Ascending aorta (tissue), 2 donors: ENCODE measurements around the gene ADAM22. TPM values are rescaled to one million over a fixed set of nuclear protein-coding genes. Genes with fewer than 3 reads are reported as not detected.
A peak's percentile ranks its signal among the peaks of the same experiment; 100 is the strongest.
"Not testable (repeated sequence)": the region's sequence is repeated elsewhere in the genome, so short reads cannot be mapped to it uniquely, and the experiment has no call there.

Source experiments
- DNase-seq, 2 donors: peaks; one replicate each; pipeline ENCODE4 v3.0.0-alpha.2; 2019; ENCODE audit warnings: low spot score in 2 of 2
- H3K27ac ChIP-seq, 2 donors: fragments of 200-600 bp; sonication (generic); one replicate each; pipeline ENCODE4 v1.5.1; 2016 to 2017; ENCODE audit warnings: mild to moderate bottlenecking in 1 of 2
- H3K27me3 ChIP-seq: fragments of 200-600 bp; sonication (generic); one replicate; pipeline ENCODE4 v1.5.1; 2017
- H3K36me3 ChIP-seq, 2 donors: fragments of 200-600 bp; sonication (generic); one replicate each; pipeline ENCODE4 v1.5.1; 2016
- H3K4me1 ChIP-seq, 2 donors: fragments of 200-600 bp; sonication (generic); one replicate each; pipeline ENCODE4 v1.5.1; 2016 to 2017; ENCODE audit warnings: mild to moderate bottlenecking in 1 of 2
- H3K4me3 ChIP-seq, 2 donors: fragments of 200-600 bp; sonication (generic); one replicate each; pipeline ENCODE4 v1.5.1; 2016 to 2017; ENCODE audit warnings: mild to moderate bottlenecking in 1 of 2
- H3K9me3 ChIP-seq, 2 donors: fragments of 200-600 bp; sonication (generic); one replicate each; pipeline ENCODE4 v1.5.1; 2016
- intact Hi-C: fragments of 100-400 bp; cut with DNase I; formaldehyde crosslinking; loops from one replicate; pipeline ENCODE4 v1.15.1; 2023
- total RNA-seq: library from RNA; depleted of rRNA; stranded (reverse); fragments of >200 nt; gene quantifications from one replicate; pipeline ENCODE4 v1.1.0, GENCODE V29; 2016
- TF ChIP-seq, protein P1 (sequence below), 3 experiments: fragments of 200-600 bp in 2 of 3; fragments of 450-650 bp in 1 of 3; sonication (generic) in 2 of 3; IDR thresholded peaks; one replicate each; pipeline ENCODE4 v1.5.1; 2016 to 2019; ENCODE audit warnings: antibody characterized with exemption in 3 of 3, mild to moderate bottlenecking in 1 of 3, moderate library complexity in 1 of 3

ADAM22 gene
- total RNA-seq, 1 donor from 2014 or later, result 0.85 TPM

GRCh38 chr7:87933605-87933952 lies 472 bp upstream of the ADAM22 start:
- no peak for DNase-seq

GRCh38 chr7:87934699-87935383 lies 790 bp downstream of the ADAM22 start:
- no peak overlapping the region for H3K27ac ChIP-seq

More at GRCh38 chr7:87933605-87933952, 472 bp upstream of the ADAM22 start:
- TF ChIP-seq, protein P1, sequence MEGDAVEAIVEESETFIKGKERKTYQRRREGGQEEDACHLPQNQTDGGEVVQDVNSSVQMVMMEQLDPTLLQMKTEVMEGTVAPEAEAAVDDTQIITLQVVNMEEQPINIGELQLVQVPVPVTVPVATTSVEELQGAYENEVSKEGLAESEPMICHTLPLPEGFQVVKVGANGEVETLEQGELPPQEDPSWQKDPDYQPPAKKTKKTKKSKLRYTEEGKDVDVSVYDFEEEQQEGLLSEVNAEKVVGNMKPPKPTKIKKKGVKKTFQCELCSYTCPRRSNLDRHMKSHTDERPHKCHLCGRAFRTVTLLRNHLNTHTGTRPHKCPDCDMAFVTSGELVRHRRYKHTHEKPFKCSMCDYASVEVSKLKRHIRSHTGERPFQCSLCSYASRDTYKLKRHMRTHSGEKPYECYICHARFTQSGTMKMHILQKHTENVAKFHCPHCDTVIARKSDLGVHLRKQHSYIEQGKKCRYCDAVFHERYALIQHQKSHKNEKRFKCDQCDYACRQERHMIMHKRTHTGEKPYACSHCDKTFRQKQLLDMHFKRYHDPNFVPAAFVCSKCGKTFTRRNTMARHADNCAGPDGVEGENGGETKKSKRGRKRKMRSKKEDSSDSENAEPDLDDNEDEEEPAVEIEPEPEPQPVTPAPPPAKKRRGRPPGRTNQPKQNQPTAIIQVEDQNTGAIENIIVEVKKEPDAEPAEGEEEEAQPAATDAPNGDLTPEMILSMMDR (IDR thresholded peaks at IDR 0.05), result no peak
- Histone ChIP-seq H3K27me3 (no peaks in the 10 kb centered on the region), H3K27ac (no peak overlapping the region), H3K9me3 (no peaks in the 10 kb centered on the region), H3K36me3 (no peaks in the 10 kb centered on the region), H3K4me3 (peak overlapping the region; percentile 70 to 78), H3K4me1 (no peaks in the 10 kb centered on the region)
- intact Hi-C loops, result no loop called here

GRCh38 chr7:87935384-87935706 lies 1.3 kb downstream of the ADAM22 start:
- TF ChIP-seq, protein P1 (IDR thresholded peaks at IDR 0.05), result no peak
- Histone ChIP-seq H3K27ac (no peak overlapping the region), H3K4me1 (no peaks in the 10 kb centered on the region), H3K4me3 (peak overlapping the region; percentile 70 to 78), H3K9me3 (no peaks in the 10 kb centered on the region), H3K27me3 (no peaks in the 10 kb centered on the region), H3K36me3 (no peaks in the 10 kb centered on the region)
- intact Hi-C loops, result loop anchor here (2.0 kb wide), 1 partner anchor 59 kb away; the partner anchor contains the start of genes DBF4 and SLC25A40
- no peak for DNase-seq

More at GRCh38 chr7:87934699-87935383, 790 bp downstream of the ADAM22 start:
- TF ChIP-seq, protein P1 (IDR thresholded peaks at IDR 0.05), result no peak
- Histone ChIP-seq H3K9me3 (no peaks in the 10 kb centered on the region), H3K27me3 (no peaks in the 10 kb centered on the region), H3K4me1 (no peaks in the 10 kb centered on the region), H3K4me3 (peak overlapping the region; percentile 70 to 78), H3K36me3 (no peaks in the 10 kb centered on the region)
- no peak for DNase-seq
- intact Hi-C loops, result loop anchor here (2.0 kb wide), 1 partner anchor 58 kb away; the partner anchor contains the start of genes DBF4 and SLC25A40

- TF ChIP-seq, protein P1 (IDR thresholded peaks at IDR 0.05), result no peak
- Histone ChIP-seq H3K9me3 (no peaks in the 10 kb centered on the region), H3K27me3 (no peaks in the 10 kb centered on the region), H3K4me1 (no peaks in the 10 kb centered on the region), H3K27ac (no peak overlapping the region), H3K36me3 (no peaks in the 10 kb centered on the region), H3K4me3 (no peak overlapping the region)
- no peak for DNase-seq
- intact Hi-C loops, result no loop called here
These were observed 7.1 kb downstream of the ADAM22 start for GRCh38 chr7:87941138-87941537.

DNA sequence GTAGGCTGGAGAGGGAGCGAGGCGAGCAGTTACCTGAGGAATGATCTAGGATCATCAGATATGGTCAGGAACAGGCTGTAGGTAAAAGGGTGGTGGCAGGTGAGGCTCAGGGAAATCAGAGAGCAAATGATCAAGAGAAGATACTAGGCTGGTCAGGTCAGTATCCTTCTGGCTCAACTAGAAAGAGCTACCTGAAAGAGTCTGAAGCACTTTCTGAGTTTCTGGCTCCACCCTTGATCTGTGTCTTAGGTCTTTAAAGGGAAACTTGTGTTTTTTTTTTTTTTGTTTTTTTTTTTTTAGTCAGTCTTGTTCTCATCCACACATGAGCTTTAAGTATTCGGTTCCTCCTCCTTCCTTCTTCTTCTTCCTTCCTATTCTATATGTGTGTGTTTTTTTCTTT lies 10.5 kb downstream of the ADAM22 start:
- no peaks in the 10 kb centered on the region for H3K9me3 ChIP-seq
- intact Hi-C loops, result no loop called here

GRCh38 chr7:87945926-87946325 lies 11.9 kb downstream of the ADAM22 start:
- H3K27ac ChIP-seq, H3K9me3 ChIP-seq, H3K27me3 ChIP-seq, intact Hi-C loops, DNase-seq, H3K4me1 ChIP-seq, H3K4me3 ChIP-seq, H3K36me3 ChIP-seq: not testable (repeated sequence)

More for the DNA sequence above, 10.5 kb downstream of the ADAM22 start:
- DNase-seq, result no peak
- Histone ChIP-seq H3K27ac (no peak overlapping the region), H3K36me3 (no peaks in the 10 kb centered on the region), H3K4me3 (no peak overlapping the region), H3K27me3 (no peaks in the 10 kb centered on the region), H3K4me1 (no peaks in the 10 kb centered on the region)
- TF ChIP-seq, protein P1 (IDR thresholded peaks at IDR 0.05), result no peak
